Suprapubic skin (tissue), 4 donors: ENCODE measurements around the gene SLC5A11. TPM values are rescaled to one million over a fixed set of nuclear protein-coding genes. Genes with fewer than 3 reads are reported as not detected.
"Not testable (repeated sequence)": the region's sequence is repeated elsewhere in the genome, so short reads cannot be mapped to it uniquely, and the experiment has no call there.

Experiments used
- DNase-seq, 2 donors: peaks; one replicate each; pipeline ENCODE4 v3.0.0-alpha.2; 2019; ENCODE audit warnings: low spot score in 2 of 2
- H3K27ac ChIP-seq: fragments of 200-600 bp; sonication (generic); one replicate; pipeline ENCODE4 v1.5.1; 2019
- H3K27me3 ChIP-seq: fragments of 200-600 bp; sonication (generic); one replicate; pipeline ENCODE4 v1.5.1; 2019
- H3K36me3 ChIP-seq: fragments of 200-600 bp; sonication (generic); one replicate; pipeline ENCODE4 v1.5.1; 2019
- H3K4me1 ChIP-seq: fragments of 200-600 bp; sonication (generic); one replicate; pipeline ENCODE4 v1.5.1; 2019
- H3K4me3 ChIP-seq: fragments of 200-600 bp; sonication (generic); one replicate; pipeline ENCODE4 v1.5.1; 2019; ENCODE audit warnings: mild to moderate bottlenecking
- H3K9me3 ChIP-seq: fragments of 200-600 bp; sonication (generic); one replicate; pipeline ENCODE4 v1.5.1; 2019
- CTCF ChIP-seq, 2 donors: fragments of 200-600 bp in 1 of 2; fragments of 450-650 bp in 1 of 2; sonication (generic) in 1 of 2; IDR thresholded peaks; one replicate each; pipeline ENCODE4 v1.5.1; 2016 to 2019; ENCODE audit warnings: antibody characterized with exemption in 2 of 2, mild to moderate bottlenecking in 1 of 2, moderate library complexity in 1 of 2
- EP300 ChIP-seq: sonication (generic); formaldehyde crosslinking; IDR thresholded peaks from one replicate; pipeline ENCODE4 v1.6.1; 2017; ENCODE audit warnings: antibody characterized with exemption
- POLR2A ChIP-seq, 2 donors: fragments of 450-650 bp; IDR thresholded peaks; one replicate each; pipeline ENCODE4 v1.6.1; 2017; ENCODE audit warnings: antibody characterized with exemption in 2 of 2, mild to moderate bottlenecking in 2 of 2, moderate library complexity in 2 of 2
- POLR2AphosphoS5 ChIP-seq, 3 donors: sonication (generic); formaldehyde crosslinking; IDR thresholded peaks; one replicate each; pipeline ENCODE4 v1.6.1; 2017; ENCODE audit warnings: antibody characterized with exemption in 3 of 3
- WGBS: methylation state at CpG from one replicate; pipeline ENCODE4 v1.1.5; 2018; 5-methylcytosine and 5-hydroxymethylcytosine counted together
- total RNA-seq, 4 donors: library from RNA; depleted of rRNA; stranded (reverse); fragments of >200 nt; gene quantifications; one replicate each; pipeline ENCODE4 v1.1.0, GENCODE V29; 2016

Gene SLC5A11
- total RNA-seq, 4 donors from 2014 or later = 0.55 to 0.64 TPM; not detected in 2

- H3K4me3 ChIP-seq = no peak overlapping the region
- TF ChIP-seq EP300 (no peak), POLR2AphosphoS5 (IDR thresholded peaks at IDR 0.05) (no peak), POLR2A (IDR thresholded peaks at IDR 0.05) (no peak), CTCF (IDR thresholded peaks at IDR 0.05) (no peak)
- 74% methylated on average over 11 of the region's 11 CpGs for WGBS
- H3K27me3 ChIP-seq = no peaks in the 10 kb centered on the region
- H3K9me3 ChIP-seq = no peaks in the 10 kb centered on the region
- peaks cover 96% of the 10 kb centered on the region for H3K36me3 ChIP-seq
- no peak for DNase-seq
- no peak overlapping the region for H3K27ac ChIP-seq
- no peaks in the 10 kb centered on the region for H3K4me1 ChIP-seq
Measured at GRCh38 chr16:24810951-24811843, 34.6 kb upstream of the SLC5A11 start.

GRCh38 chr16:24812813-24813212 lies 33.0 kb upstream of the SLC5A11 start:
- H3K27me3 ChIP-seq, H3K4me3 ChIP-seq, DNase-seq, H3K9me3 ChIP-seq, H3K4me1 ChIP-seq, H3K27ac ChIP-seq: not testable (repeated sequence)
- peaks cover 95% of the 10 kb centered on the region for H3K36me3 ChIP-seq
- 83% methylated on average over 6 of the region's 6 CpGs for WGBS

GRCh38 chr16:24815021-24815420 lies 30.7 kb upstream of the SLC5A11 start:
- 86% methylated on average over 7 of the region's 7 CpGs for WGBS
- Histone ChIP-seq H3K4me3 (no peak overlapping the region), H3K27me3 (no peaks in the 10 kb centered on the region), H3K36me3 (peaks cover 95% of the 10 kb centered on the region), H3K4me1 (no peaks in the 10 kb centered on the region), H3K9me3 (no peaks in the 10 kb centered on the region), H3K27ac (no peak overlapping the region)
- no peak for DNase-seq
- TF ChIP-seq EP300 (no peak), POLR2AphosphoS5 (IDR thresholded peaks at IDR 0.05) (no peak), POLR2A (IDR thresholded peaks at IDR 0.05) (no peak), CTCF (IDR thresholded peaks at IDR 0.05) (no peak)

GRCh38 chr16:24816688-24817087 lies 29.1 kb upstream of the SLC5A11 start:
- H3K4me3 ChIP-seq = no peak overlapping the region
- H3K9me3 ChIP-seq = no peaks in the 10 kb centered on the region
- no peaks in the 10 kb centered on the region for H3K4me1 ChIP-seq
- DNase-seq = no peak
- H3K27me3 ChIP-seq = no peaks in the 10 kb centered on the region
- H3K36me3 ChIP-seq = peaks cover 96% of the 10 kb centered on the region
- 91% methylated on average over 6 of the region's 6 CpGs for WGBS
- TF ChIP-seq CTCF (IDR thresholded peaks at IDR 0.05) (no peak), POLR2A (IDR thresholded peaks at IDR 0.05) (no peak), EP300 (no peak), POLR2AphosphoS5 (IDR thresholded peaks at IDR 0.05) (no peak)
- no peak overlapping the region for H3K27ac ChIP-seq

- WGBS = 79% methylated on average over 2 of the region's 2 CpGs
- DNase-seq = no peak
- Histone ChIP-seq H3K27ac (no peak overlapping the region), H3K4me3 (no peak overlapping the region), H3K4me1 (no peaks in the 10 kb centered on the region), H3K27me3 (no peaks in the 10 kb centered on the region), H3K9me3 (no peaks in the 10 kb centered on the region), H3K36me3 (peaks cover 98% of the 10 kb centered on the region)
- no peak for TF ChIP-seq POLR2A (IDR thresholded peaks at IDR 0.05)
- TF ChIP-seq POLR2AphosphoS5 (IDR thresholded peaks at IDR 0.05) = no peak
- TF ChIP-seq EP300 = no peak
- no peak for TF ChIP-seq CTCF (IDR thresholded peaks at IDR 0.05)
Measured at GRCh38 chr16:24819462-24820040, 26.2 kb upstream of the SLC5A11 start.
